Measurements from ENCODE around the gene TMTC1. TPM values are rescaled to one million over a fixed set of nuclear protein-coding genes. Genes with fewer than 3 reads are reported as not detected.

Gene TMTC1
- polyA plus RNA-seq, 1 donor (not counting 4 experiments of a cell fraction or from before 2014, with no cell fraction given), result 3.7 TPM

- Histone ChIP-seq H3K36me3 (ENCODE audit: control insufficient read depth in 2 of 2, extremely low read depth in 1 of 2, insufficient read depth in 2 of 2, low read length in 2 of 2) (no peaks in the 10 kb centered on the region), H3K9ac (ENCODE audit: control insufficient read depth, extremely low read depth, insufficient read depth, low read length) (no peak overlapping the region), H2AFZ (ENCODE audit: control insufficient read depth, low read length) (no peak overlapping the region), H3K4me2 (ENCODE audit: control insufficient read depth, extremely low read depth, insufficient read depth, low read depth, low read length) (no peak overlapping the region), H3K79me2 (ENCODE audit: control insufficient read depth, insufficient read depth, low read length) (no peaks in the 10 kb centered on the region), H3K9me3 (ENCODE audit: control insufficient read depth, low read depth, low read length) (no peaks in the 10 kb centered on the region), H3K27me3 (ENCODE audit: control insufficient read depth, extremely low read depth, insufficient read depth, low read length) (no peaks in the 10 kb centered on the region), H3K9me1 (ENCODE audit: control insufficient read depth, extremely low read depth, insufficient read depth, low read length) (no peaks in the 10 kb centered on the region), H3K27ac (ENCODE audit: control insufficient read depth, insufficient read depth, low read length) (no peak overlapping the region), H4K20me1 (ENCODE audit: control insufficient read depth, extremely low read depth, insufficient read depth, low read length) (no peaks in the 10 kb centered on the region), H3K4me1 (ENCODE audit: control insufficient read depth, extremely low read depth, insufficient read depth, low read length) (no peaks in the 10 kb centered on the region), H3K4me3 (ENCODE audit: control insufficient read depth in 2 of 3, extremely low read depth in 1 of 3, insufficient read depth in 2 of 3, low read depth in 1 of 3, low read length in 3 of 3) (no peak overlapping the region)
- no peak for FAIRE-seq
- TF ChIP-seq, protein P1, sequence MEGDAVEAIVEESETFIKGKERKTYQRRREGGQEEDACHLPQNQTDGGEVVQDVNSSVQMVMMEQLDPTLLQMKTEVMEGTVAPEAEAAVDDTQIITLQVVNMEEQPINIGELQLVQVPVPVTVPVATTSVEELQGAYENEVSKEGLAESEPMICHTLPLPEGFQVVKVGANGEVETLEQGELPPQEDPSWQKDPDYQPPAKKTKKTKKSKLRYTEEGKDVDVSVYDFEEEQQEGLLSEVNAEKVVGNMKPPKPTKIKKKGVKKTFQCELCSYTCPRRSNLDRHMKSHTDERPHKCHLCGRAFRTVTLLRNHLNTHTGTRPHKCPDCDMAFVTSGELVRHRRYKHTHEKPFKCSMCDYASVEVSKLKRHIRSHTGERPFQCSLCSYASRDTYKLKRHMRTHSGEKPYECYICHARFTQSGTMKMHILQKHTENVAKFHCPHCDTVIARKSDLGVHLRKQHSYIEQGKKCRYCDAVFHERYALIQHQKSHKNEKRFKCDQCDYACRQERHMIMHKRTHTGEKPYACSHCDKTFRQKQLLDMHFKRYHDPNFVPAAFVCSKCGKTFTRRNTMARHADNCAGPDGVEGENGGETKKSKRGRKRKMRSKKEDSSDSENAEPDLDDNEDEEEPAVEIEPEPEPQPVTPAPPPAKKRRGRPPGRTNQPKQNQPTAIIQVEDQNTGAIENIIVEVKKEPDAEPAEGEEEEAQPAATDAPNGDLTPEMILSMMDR (optimal IDR thresholded peaks at IDR 0.05 in 1 of 3, IDR thresholded peaks at IDR 0.05 in 1 of 3, conservative IDR thresholded peaks at IDR 0.05 in 1 of 3; ENCODE audit: extremely low read depth in 1 of 3, insufficient read depth in 2 of 3, low read length in 3 of 3), result no peak
- TF ChIP-seq EZH2 (IDR thresholded peaks at IDR 0.05; ENCODE audit: low read length), result no peak
- dilution Hi-C loops (cut with MboI; ENCODE audit: extremely low pct_ligation_motif_present, low sequenced_read_pairs), result no loop called here
- no peak for DNase-seq (ENCODE audit: low read depth, low spot score)
Measured at GRCh38 chr12:29649722-29650121, 134.0 kb downstream of the TMTC1 start.

- Histone ChIP-seq H4K20me1 (ENCODE audit: control insufficient read depth, extremely low read depth, insufficient read depth, low read length) (no peaks in the 10 kb centered on the region), H3K9me3 (ENCODE audit: control insufficient read depth, low read depth, low read length) (no peaks in the 10 kb centered on the region), H3K4me3 (ENCODE audit: control insufficient read depth in 2 of 3, extremely low read depth in 1 of 3, insufficient read depth in 2 of 3, low read depth in 1 of 3, low read length in 3 of 3) (no peak overlapping the region), H3K27ac (ENCODE audit: control insufficient read depth, insufficient read depth, low read length) (no peak overlapping the region), H3K4me2 (ENCODE audit: control insufficient read depth, extremely low read depth, insufficient read depth, low read depth, low read length) (no peak overlapping the region), H3K79me2 (ENCODE audit: control insufficient read depth, insufficient read depth, low read length) (no peaks in the 10 kb centered on the region), H3K9me1 (ENCODE audit: control insufficient read depth, extremely low read depth, insufficient read depth, low read length) (no peaks in the 10 kb centered on the region), H3K27me3 (ENCODE audit: control insufficient read depth, extremely low read depth, insufficient read depth, low read length) (no peaks in the 10 kb centered on the region), H3K9ac (ENCODE audit: control insufficient read depth, extremely low read depth, insufficient read depth, low read length) (no peak overlapping the region), H2AFZ (ENCODE audit: control insufficient read depth, low read length) (no peak overlapping the region), H3K36me3 (ENCODE audit: control insufficient read depth in 2 of 2, extremely low read depth in 1 of 2, insufficient read depth in 2 of 2, low read length in 2 of 2) (no peaks in the 10 kb centered on the region), H3K4me1 (ENCODE audit: control insufficient read depth, extremely low read depth, insufficient read depth, low read length) (no peaks in the 10 kb centered on the region)
- no peak for FAIRE-seq
- TF ChIP-seq, protein P1 (optimal IDR thresholded peaks at IDR 0.05 in 1 of 3, IDR thresholded peaks at IDR 0.05 in 1 of 3, conservative IDR thresholded peaks at IDR 0.05 in 1 of 3; ENCODE audit: extremely low read depth in 1 of 3, insufficient read depth in 2 of 3, low read length in 3 of 3), result no peak
- no peak for TF ChIP-seq EZH2 (IDR thresholded peaks at IDR 0.05; ENCODE audit: low read length)
- dilution Hi-C loops (cut with MboI; ENCODE audit: extremely low pct_ligation_motif_present, low sequenced_read_pairs), result no loop called here
- no peak for DNase-seq (ENCODE audit: low read depth, low spot score)
Measured at GRCh38 chr12:29644536-29645162, 139.1 kb downstream of the TMTC1 start.
